DOHH2 (cell line): ENCODE data around the gene NTNG2.

Experiments used
- H3F3A ChIP-seq: fragments of 200-600 bp; sonication (generic), shearing (Covaris generic); 2 replicates; pipeline ENCODE4 v1.6.0; 2016; ENCODE audit warnings: antibody characterized with exemption, mild to moderate bottlenecking; ENCODE audit not compliant: control insufficient read depth, insufficient read depth
- H3K27ac ChIP-seq: fragments of 200-600 bp; sonication (generic); 2 replicates; pipeline ENCODE4 v1.5.1; 2014; ENCODE audit warnings: low read depth, mild to moderate bottlenecking, low read length, moderate library complexity
- H3K27me3 ChIP-seq: fragments of 200-600 bp; sonication (generic); 2 replicates; pipeline ENCODE4 v1.6.1; 2014; ENCODE audit warnings: mild to moderate bottlenecking, low read length, mixed read lengths; ENCODE audit not compliant: control insufficient read depth
- H3K36me3 ChIP-seq: fragments of 200-600 bp; sonication (generic); 2 replicates; pipeline ENCODE4 v1.6.1; 2014; ENCODE audit warnings: mild to moderate bottlenecking, low read length, moderate library complexity, mixed read lengths; ENCODE audit not compliant: control insufficient read depth
- H3K4me1 ChIP-seq: fragments of 200-600 bp; sonication (generic); 2 replicates; pipeline ENCODE4 v1.6.1; 2014; ENCODE audit warnings: mild to moderate bottlenecking, low read length, mixed read lengths; ENCODE audit not compliant: control insufficient read depth
- H3K4me2 ChIP-seq: fragments of 200-600 bp; sonication (generic); 2 replicates; pipeline ENCODE4 v1.6.0; 2014; ENCODE audit warnings: mild to moderate bottlenecking, low read length, moderate library complexity
- H3K4me3 ChIP-seq: fragments of 200-600 bp; sonication (generic); 2 replicates; pipeline ENCODE4 v1.5.1; 2014; ENCODE audit warnings: mild to moderate bottlenecking, low read length, mixed read lengths
- H3K79me2 ChIP-seq: fragments of 200-600 bp; sonication (generic); 2 replicates; pipeline ENCODE4 v1.6.1; 2014; ENCODE audit warnings: mild to moderate bottlenecking, low read length, mixed read lengths; ENCODE audit not compliant: control insufficient read depth
- H3K9me2 ChIP-seq: fragments of 200-600 bp; sonication (generic); replicated peaks from 2 replicates; pipeline ENCODE4 v1.6.1; 2014; ENCODE audit warnings: mild to moderate bottlenecking, low read length, mixed read lengths; ENCODE audit not compliant: control insufficient read depth
- H3K9me3 ChIP-seq: fragments of 200-600 bp; sonication (generic); 2 replicates; pipeline ENCODE4 v1.6.1; 2014; ENCODE audit warnings: antibody characterized with exemption, low read length, mixed read lengths; ENCODE audit not compliant: control insufficient read depth, insufficient read depth
- H4K20me1 ChIP-seq: fragments of 200-600 bp; sonication (generic); 2 replicates; pipeline ENCODE4 v1.6.0; 2014; ENCODE audit warnings: low read depth, mild to moderate bottlenecking, antibody characterized with exemption, low read length, moderate library complexity; ENCODE audit not compliant: control insufficient read depth, insufficient read depth
- CTCF ChIP-seq: fragments of 200-600 bp; sonication (generic); IDR thresholded peaks from one replicate; pipeline ENCODE4 v1.5.1; 2014; ENCODE audit warnings: antibody characterized with exemption, mild to moderate bottlenecking, low read depth, low read length; ENCODE audit not compliant: poor library complexity, severe bottlenecking
- EZH2phosphoT487 ChIP-seq: fragments of 200-600 bp; sonication (generic); IDR thresholded peaks from 2 replicates; pipeline ENCODE4 v1.6.1; 2017; ENCODE audit warnings: borderline replicate concordance, mild to moderate bottlenecking, antibody characterized with exemption, low read length, moderate library complexity, mixed read lengths

Gene NTNG2

DNA sequence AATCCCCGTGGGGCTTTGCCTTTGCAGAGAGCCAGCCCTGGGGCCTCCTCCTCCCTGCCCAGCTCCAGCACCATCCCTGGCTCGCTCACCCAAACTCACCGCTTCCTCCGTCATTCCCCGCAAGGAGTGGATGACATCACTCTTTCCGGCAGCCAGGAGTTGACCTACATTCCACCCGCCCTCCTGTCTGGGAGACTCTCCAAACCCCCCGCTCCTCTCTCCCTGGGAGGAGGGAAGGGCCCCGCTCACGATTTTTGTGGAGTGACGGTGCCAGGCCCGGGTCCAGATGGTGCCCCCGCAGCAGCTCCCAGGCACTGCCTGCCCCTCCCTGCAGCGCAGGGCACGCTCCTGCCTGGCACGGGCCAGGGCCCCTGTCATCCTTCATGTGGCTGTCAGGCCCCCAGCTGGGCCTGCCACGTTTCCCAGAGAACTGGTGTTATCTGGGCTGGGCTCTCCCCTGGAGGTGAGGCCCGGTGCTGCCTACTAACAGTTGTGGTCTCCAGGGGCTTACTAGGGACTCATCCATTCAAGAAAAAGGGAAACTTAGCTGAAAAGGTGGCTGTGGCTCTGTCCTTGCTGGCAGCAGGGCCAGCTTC lies 52.3 kb downstream of the NTNG2 start:
- Histone ChIP-seq H3K4me2 (no peak overlapping the region), H3K4me3 (no peak overlapping the region), H3K27ac (no peak overlapping the region), H3F3A (no peaks in the 10 kb centered on the region), H3K79me2 (no peaks in the 10 kb centered on the region), H3K36me3 (no peaks in the 10 kb centered on the region), H3K9me2 (no peaks in the 10 kb centered on the region), H3K4me1 (no peaks in the 10 kb centered on the region), H3K9me3 (no peaks in the 10 kb centered on the region), H4K20me1 (no peaks in the 10 kb centered on the region), H3K27me3 (no peaks in the 10 kb centered on the region)
- TF ChIP-seq EZH2phosphoT487 (no peak), CTCF (no peak)

GRCh38 chr9:132216861-132217619 lies 55.2 kb downstream of the NTNG2 start:
- Histone ChIP-seq H3K27me3 (peaks cover 9% of the 10 kb centered on the region), H4K20me1 (no peaks in the 10 kb centered on the region), H3K4me1 (no peaks in the 10 kb centered on the region), H3F3A (no peaks in the 10 kb centered on the region), H3K4me3 (no peak overlapping the region), H3K27ac (no peak overlapping the region), H3K9me3 (no peaks in the 10 kb centered on the region), H3K36me3 (no peaks in the 10 kb centered on the region), H3K79me2 (no peaks in the 10 kb centered on the region), H3K4me2 (no peak overlapping the region), H3K9me2 (no peaks in the 10 kb centered on the region)
- TF ChIP-seq CTCF (no peak), EZH2phosphoT487 (no peak)

- Histone ChIP-seq H3K27me3 (peaks cover 9% of the 10 kb centered on the region), H3K9me2 (no peaks in the 10 kb centered on the region), H4K20me1 (no peaks in the 10 kb centered on the region), H3K79me2 (no peaks in the 10 kb centered on the region), H3K36me3 (no peaks in the 10 kb centered on the region), H3F3A (no peaks in the 10 kb centered on the region), H3K9me3 (no peaks in the 10 kb centered on the region), H3K27ac (no peak overlapping the region), H3K4me1 (no peaks in the 10 kb centered on the region), H3K4me2 (no peak overlapping the region), H3K4me3 (no peak overlapping the region)
- TF ChIP-seq EZH2phosphoT487 (no peak), CTCF (no peak)
Measured at GRCh38 chr9:132218208-132218607, 56.4 kb downstream of the NTNG2 start.
